HG03196 (cell line): ENCODE results near the gene EIF2S2.

Source experiments
- ATAC-seq: cut with Tn5 transposase; IDR thresholded peaks from one replicate; pipeline ENCODE4 v1.9.1; 2021; ENCODE audit not compliant: unreplicated experiment

EIF2S2 gene

DNA sequence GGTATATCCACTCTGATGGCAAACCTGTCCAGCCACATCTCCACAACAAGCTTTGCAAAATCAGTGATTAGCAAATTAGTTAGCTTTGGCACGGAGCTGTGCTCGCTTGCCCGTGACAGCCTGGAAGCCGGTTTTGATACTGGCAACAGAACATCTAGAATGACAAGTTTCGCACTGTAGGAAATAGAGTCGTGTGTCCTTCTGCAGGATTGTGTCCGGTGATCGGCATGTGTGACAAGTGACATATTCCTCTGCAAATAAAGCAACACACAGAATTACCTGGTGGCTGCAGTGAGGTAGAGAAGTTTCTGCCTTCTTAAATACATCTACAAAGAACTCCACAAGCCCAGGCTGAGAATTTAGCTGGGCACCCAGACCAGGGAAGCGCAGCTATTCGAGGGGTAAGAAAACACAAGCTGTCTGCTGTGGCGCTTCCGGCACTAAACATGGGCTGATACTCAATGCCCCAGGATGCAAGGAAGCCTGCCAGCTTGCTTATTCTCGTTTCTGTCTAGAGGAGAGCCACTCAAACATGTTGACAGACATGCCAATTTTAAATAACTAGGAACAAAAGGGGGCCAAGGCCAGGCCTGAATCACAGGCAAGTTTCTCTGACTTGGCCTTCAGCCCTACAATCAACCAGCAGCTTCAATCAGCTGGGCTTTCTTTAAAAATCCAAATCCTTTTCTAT, 22.2 kb downstream of the EIF2S2 start:
- ATAC-seq = no peak

DNA sequence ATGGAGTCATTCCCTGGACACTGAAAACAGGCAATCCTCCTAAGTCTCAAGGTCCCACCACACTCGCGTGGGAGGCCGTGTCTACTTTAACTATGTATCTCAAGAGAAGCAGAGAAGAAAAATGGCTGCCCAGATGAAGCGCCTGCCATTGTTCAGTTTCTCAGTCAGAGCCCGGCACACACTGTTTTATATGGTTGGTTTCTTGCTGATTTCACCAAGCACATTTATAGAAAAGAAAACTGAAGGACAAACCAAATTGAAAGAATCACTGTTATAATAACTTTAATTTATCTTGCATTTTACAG, 22.9 kb downstream of the EIF2S2 start:
- no peak for ATAC-seq

DNA sequence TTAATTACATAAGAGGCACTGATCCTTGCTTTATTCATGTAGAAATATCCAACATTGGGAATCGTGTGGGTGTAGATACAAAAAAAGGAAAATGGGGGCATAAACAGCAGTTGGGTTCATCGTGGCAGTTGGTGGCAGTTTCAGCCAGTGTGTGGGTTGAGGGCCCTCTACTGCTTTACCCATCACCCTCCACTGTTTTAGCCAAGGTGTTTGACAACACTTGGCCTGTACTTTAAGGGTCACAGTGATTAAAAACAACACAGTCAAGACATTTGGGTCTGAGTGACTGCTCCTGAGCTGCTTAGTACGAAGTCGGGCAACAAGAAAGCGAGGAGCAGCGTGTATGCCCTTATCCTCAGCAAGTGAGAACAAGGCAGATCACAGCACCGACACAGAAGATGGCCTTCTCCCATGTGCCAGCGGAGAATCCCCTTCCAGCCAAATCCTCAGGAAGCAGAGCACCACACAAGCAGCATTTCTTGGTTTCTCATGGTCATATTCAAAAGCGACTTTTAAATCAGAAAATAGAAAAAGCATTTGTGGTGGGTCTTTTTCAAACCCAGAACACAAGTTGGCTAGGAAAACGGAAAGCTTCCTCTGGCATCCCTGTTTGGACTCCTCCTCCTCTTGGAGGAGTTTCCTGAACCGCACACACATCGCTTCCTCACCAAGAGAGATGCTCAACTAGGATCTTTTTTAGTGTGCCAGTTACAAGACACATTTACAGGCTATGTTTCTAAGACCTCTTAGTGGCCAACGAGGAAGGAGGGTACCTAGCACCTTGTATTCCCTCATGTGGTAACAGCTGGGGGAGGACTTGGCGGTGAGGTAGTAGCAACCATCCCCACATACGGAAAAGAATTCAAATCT, 23.5 kb downstream of the EIF2S2 start:
- ATAC-seq = no peak

DNA sequence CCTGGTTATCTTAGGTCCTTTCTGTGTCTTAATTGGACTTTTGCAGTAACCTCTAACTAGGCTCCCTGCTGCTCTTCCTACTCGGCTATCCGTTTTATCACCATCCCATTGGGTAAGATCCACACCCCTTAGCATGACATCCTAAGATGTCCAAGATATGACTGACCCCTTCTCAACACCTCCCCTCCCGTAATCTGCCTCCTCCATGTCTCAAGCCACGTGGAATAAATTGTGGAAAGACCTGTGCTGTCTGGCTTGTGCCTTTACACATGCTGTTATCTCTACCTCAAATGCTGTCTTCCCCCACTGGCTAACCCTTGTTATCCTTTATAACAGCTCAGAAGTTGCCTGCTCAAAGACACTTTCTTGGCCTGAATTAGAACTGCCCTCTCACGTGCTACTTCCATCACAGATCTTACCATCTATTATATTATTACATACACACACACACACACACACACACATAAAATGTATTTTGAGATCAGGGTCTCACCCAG, 26.5 kb downstream of the EIF2S2 start:
- ATAC-seq = no peak

DNA sequence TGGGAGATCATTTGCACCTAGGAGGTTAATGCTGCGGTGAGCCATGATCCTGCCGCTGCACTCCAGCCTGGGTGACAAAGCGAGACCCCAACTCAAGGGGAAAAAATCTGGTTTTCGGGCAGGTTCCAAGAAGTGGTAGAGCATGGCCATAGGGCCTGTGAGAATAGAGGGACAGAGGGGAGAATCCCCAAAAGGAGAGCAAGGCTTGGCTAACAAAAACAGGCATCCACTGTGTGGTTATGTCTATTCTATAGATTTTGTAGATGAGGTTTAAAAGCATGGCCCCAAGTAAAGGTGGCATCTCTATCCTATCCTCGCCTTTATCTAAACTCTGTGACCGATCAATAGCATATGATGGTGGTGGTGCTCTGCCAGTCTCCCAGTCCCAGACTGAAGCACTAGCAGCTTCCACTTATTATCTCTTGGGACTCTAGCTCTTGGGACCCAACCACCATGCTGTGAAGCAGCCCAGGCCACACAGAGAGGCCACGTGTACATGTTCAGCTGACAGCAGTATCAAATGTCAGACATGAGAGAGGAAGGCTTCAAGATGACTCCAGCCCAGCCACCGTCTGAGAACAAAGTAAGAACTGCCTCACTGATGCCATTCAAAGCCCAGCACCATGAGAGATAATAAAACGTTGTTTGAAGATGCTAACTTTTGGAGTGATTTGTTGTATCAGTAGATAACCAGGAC, 27.7 kb downstream of the EIF2S2 start:
- ATAC-seq = no peak

DNA sequence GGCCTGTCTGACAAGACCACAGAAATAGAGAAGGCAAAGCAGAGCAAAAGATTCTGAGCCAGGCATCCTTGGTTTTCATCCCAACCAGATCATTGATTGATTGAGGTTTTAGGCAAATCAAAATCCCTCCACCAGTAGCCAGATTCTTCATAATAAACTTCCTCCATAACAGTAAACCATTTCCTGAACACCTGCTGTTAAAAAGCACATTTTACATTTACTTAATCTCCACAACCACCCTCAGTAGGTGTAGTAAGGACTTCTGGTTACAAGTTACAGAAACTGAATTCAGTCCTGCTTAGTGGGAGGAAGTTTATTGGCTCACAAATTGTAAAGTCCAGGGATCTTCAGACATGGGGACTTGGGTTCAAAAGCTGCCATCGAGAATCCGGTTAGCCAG, 28.3 kb downstream of the EIF2S2 start:
- no peak for ATAC-seq

DNA sequence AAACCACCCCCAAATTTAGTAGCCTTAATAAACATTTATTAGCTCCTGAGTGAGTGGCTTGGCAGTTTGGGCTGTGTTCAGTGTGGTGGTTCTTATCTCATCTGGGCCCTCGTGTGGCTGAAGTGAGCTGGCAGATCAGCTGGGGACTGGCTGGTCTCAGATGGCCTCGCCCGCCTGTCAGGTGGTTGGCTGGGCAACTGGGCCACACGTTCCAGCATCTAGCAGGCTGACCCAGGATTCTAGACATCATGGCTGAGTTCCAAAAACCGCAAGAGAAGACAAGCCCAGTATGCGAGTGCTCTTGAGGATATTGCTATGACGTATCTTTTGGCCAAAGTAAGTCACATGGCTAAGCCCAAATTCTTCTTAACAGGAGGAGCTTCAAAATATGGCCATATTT, 28.9 kb downstream of the EIF2S2 start:
- ATAC-seq = no peak

DNA sequence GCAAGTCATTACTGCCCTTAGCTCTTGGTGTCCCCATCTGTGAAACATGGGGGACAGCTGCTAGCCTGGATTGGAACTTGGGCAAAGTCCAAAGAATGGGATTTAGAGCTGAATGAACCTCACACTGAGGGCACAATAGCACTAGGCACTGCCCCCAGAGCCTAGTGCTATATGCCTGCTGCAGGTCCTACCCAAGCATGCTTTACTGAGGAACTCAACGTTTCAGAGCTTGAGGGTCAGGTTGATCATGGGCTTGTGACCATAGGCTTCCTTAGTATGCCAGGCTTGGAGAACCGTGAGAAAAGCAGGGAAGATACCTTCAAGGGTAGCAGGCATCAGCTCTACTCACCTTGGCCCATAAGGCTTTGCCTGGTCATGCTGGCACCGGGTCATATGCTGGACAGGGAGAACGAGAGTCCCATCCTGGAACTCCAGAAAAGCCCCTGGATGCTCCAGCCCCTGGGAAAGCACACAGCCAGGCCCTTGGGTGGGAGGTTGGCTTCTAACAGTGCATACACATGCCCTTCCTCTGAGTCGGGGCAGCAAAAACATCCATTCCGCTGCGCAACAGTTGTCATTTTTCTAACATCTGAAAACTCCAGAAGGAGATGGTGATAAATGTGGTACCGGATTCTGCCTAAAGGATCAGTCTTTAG, 29.7 kb downstream of the EIF2S2 start:
- no peak for ATAC-seq

DNA sequence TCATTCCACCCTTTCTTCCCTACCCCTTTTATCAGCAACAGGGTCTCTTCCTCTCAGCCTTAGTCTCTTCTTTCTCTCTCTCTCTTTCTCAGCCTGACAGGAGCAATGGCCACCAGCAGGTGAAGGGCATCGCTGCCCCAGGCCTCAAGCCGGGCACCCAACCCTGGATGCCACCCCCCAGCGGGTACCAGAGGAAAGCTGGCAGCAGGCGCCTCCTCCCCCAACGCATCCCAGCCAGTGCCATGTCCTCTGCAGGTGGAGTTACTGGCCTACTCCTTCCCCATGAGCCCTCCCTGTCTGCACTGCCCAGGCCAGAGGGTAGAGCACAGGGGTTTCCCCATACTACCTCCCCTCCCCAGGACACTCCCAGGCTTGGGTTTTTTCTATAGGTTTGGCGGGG, 32.2 kb downstream of the EIF2S2 start:
- no peak for ATAC-seq

DNA sequence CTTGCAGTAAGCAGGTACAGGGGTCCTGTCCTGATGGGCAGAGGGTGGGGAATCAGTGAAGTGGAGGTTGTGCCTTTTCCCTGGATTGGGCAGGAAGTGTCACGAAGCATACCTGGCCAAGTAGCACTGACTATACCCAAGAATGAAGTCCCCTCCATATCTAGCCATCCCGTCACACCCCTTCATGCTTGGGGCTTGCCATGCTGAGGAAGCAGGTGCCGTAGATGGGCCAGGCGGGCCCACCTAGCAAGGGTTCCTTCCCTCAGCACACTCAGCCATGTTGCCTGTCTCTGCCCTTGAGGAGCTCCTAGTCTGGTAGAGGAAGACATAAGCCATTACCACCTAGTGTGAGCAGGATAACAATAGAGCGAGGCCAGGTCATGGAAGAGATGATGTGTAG, 33.5 kb downstream of the EIF2S2 start:
- no peak for ATAC-seq

DNA sequence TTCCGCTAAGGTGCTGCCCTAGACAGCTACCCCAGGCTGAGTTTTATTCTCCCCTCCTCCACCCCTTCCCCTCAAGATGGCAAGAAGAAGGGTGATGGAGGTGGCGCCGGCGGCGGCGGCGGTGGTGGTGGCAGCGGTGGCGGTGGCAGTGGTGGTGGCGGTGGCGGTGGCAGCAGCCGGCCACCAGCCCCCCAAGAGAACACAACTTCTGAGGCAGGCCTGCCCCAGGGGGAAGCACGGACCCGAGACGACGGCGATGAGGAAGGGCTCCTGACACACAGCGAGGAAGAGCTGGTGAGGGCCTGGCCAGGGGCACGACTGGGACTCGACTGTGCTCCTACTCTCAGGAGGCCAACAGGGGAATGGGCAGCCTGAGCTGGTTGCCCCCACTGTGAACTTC, 35.1 kb downstream of the EIF2S2 start:
- no peak for ATAC-seq

DNA sequence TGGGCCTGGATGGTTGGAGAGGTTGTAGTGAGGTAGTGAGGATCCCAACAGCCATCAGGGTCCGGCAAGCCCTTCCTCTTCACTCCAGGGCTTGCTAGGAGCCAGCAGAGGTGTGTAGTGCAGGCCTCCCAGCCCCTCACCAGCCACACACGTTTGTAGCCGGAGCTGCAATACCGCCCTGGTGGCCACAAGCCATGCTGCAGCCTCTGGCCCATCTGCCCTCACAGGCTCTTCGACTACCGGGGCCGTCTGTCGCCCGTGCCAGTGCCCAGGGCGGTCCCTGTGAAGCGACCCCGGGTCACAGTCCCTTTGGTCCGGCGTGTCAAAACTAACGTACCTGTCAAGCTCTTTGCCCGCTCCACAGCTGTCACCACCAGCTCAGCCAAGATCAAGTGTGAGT, 36.4 kb downstream of the EIF2S2 start:
- ATAC-seq = no peak

DNA sequence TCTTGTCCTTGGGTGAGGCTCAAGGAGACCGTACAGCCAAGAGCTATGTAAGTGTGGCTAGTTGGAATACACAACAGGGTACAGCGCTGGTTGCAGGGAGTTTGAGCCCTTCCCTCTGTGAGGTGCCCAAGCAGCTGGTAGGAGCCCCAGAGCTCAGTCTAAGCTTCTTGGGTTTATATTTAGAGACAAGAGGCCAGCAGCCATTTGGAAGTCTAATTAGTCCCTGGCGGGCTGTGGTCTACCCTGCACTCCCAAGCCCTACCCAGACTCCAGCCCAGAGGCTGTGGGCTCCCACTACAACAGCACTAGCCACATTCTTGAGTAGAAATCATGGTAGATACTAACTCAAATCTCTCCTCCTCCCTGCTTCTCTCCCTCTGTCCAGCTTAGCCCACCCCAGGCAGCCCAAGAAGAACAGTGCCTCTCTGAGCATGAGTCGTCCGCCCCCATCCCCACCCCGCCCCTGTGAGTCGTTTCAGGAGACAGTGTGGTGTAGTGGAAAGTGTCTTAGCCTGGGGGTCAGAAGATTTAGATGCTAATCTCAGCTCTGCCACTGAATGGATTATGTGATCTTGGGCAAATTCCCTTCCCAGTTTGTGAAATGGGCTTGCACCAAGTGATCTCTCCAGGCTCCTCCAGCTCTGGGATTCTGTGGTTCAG, 37.8 kb downstream of the EIF2S2 start:
- no peak for ATAC-seq

DNA sequence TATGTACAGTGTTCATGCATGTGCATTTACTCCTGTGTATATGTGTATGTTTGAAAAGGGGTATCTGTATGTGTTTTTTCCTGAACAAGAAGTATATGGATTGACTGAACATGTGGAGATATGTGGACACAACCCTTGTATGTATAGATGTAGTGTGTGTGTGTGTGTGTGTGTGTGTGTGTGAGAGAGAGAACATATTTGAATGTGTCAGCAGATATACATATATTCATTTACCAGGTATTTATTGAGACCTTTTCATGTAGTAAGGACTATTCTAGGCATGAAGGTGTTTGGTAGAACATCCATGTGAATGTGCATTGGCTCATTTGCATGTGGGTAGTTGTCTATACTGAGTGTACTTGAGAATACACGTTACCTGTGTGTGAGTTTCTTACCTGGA, 39.3 kb downstream of the EIF2S2 start:
- no peak for ATAC-seq

DNA sequence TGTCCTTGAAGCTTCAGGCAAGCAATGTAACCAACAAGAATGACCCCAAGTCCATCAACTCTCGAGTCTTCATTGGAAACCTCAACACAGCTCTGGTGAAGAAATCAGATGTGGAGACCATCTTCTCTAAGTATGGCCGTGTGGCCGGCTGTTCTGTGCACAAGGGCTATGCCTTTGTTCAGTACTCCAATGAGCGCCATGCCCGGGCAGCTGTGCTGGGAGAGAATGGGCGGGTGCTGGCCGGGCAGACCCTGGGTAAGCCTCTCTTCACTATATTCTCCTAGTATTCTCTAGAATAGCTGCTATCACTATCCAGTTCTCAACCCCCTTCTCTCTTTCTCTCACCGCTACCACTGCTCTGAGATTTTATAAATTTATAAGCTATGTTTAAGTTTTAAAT, 40.0 kb downstream of the EIF2S2 start:
- ATAC-seq = no peak

DNA sequence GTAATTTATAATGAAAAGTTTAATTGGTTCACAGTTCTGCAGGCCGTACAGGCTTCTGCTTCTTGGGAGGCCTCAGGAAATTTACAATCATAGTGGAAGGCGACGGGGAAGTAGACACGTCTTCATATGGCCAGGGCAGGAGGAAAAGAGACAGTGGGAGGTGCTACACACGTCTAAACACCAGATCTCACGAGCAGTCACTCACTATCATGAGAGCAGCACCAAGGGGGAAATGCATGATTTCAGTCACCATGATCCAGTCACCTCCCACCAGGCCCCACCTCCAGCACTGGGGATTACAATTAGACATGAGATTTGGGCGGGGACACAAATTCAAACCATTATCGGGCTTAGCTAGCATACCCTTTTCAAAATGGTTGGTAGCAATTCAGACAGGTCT, 41.2 kb downstream of the EIF2S2 start:
- ATAC-seq = no peak

DNA sequence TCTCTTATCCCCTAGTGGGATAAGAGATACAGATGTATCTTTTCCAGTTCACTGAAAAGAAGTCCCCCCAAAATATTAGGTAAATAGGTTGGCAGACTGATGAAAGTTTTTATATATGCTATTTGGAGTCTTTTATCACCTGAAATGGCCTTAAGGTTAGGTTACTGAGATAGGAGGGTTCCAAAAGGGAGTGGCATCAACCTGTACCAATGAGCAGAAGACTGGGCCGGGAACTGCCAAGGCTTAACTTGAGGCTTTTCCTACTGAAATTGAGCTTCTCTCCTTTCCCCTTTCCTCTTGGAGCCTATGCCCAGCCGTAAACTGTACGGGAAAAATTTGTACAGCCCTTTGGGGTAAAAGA, 42.0 kb downstream of the EIF2S2 start:
- ATAC-seq = no peak

DNA sequence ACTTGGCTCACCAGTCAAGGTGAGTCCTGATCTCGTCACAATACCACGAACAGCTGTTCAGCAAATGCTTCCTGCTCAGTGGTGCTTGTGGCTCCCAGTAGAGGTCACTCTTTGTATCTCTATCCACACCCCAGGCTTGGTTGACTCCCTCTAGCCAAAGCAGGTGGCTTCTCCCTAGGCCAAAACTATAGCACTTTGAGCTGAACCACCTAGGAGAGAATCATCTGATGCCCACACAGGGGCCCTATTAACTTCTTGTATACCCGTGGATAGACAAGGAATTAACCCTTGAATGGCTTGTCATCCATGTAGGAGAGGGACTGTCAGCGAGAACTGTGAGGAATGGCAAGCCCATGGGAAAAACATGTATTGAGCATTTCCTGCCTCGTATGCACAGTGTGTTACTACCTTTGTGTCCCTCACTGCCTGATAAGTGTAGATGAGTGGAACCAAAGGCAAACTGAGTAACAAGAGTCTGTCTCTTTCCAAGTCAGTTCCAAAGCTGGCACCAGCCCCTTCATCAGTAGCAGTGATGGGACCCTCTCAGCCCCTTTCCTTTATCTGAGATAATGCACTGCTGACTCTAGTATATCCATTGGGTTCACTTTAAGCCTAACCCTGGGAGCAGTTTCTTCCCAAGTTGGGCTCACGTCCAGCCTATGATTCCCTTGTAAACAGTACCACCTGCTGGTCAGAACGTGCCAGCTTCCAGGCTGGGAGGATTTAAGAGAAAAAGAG, 42.5 kb downstream of the EIF2S2 start:
- ATAC-seq = no peak

DNA sequence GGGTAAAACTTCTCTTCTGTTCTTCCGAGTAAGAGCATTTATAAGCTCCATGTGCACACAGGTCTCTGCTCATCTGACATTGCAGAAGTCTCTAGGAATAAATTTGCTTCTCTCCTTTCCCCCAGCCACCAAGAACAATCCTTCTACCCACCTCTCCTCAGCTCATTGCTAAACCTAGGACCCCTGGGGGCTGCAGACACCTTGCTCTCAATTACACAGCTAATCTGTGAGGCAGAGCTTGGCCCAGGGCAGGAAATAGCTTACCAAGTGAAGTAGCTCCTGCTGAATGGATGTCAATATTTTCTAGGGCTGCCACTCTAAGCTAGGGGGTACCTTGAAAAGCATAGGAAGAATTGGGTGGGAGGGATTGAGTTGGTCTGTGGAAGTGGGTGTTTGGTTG, 44.0 kb downstream of the EIF2S2 start:
- no peak for ATAC-seq

DNA sequence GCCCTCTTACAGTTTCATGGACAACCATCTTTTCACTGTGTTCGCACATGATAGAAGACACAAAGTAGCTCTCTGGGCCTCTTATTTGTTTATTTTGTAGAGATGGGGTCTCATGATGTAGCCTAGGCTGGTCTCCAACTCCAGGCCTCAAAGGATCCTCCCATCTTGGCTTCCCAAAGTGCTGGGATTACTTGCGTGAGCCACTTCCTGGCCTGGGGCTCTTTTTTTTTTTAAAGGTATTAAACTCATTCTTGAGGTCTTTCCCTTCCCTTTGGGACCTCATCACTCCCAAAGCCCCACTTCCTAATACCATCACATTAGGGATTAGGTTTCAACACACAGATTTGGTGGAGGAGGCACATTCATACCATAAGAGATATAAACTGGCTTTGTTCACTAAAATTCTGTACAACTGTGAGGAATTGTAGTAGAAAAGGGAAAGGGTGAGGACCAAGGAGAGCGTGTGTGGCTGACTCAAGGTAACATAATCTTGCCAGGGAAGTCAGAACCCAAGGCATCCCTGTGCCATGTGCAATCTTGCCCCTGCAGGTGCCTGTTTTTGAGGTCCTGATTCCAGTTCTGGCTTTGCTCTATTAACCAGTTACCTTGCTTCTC, 45.5 kb downstream of the EIF2S2 start:
- no peak for ATAC-seq
